Measurements from ENCODE around the gene ACOX3. TPM values are rescaled to one million over a fixed set of nuclear protein-coding genes. Genes with fewer than 3 reads are reported as not detected.

ACOX3 gene
- total RNA-seq, 2 experiments from 2014 or later = 12.7 to 16.8 TPM

DNA sequence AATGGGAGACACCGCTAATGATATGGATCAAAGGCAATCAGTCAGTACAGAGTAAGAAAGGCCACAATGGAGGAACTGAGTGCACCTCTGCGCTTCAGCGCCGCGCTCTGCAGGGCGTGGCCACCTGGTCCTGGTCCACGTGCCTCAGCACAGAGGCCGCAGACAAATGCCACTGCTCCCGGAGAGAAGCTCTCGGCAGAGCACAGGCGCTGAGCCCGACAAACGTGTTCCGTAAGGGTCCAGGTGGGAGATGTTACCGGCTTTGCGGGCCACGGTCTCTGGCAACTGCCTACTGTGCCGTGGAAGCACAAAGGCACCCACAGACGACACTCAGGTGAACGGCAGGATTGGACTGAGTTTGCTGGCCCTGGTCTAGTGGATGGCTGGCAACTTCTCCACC is 68.9 kb downstream of the ACOX3 start:
- no TSS peak for BruUV-seq (replicated peaks)
- no peaks in the 10 kb centered on the region for H3K9me2 ChIP-seq (ENCODE audit: insufficient read depth, low read length)
- H2AFZ ChIP-seq (ENCODE audit: low read length) = no peak overlapping the region
- H3K4me2 ChIP-seq (ENCODE audit: low read length) = no peak overlapping the region
- POLR2A ChIA-PET = no interaction called here
- H4K20me1 ChIP-seq (ENCODE audit: insufficient read depth, low read length) = no peaks in the 10 kb centered on the region
- H3K4me1 ChIP-seq (ENCODE audit: insufficient read depth, low read length, poor library complexity, severe bottlenecking) = no peaks in the 10 kb centered on the region
- no peaks in the 10 kb centered on the region for H3K79me2 ChIP-seq (ENCODE audit: insufficient read depth, low read depth, low read length)
- CTCF ChIA-PET (ENCODE audit: unreplicated experiment) = no interaction called here
- no peak for DNase-seq (ENCODE audit: low spot score)
- no peak overlapping the region for H3K27ac ChIP-seq (ENCODE audit: low read depth, low read length, poor library complexity, severe bottlenecking)
- H3K9me3 ChIP-seq (ENCODE audit: low read length) = no peaks in the 10 kb centered on the region
- no peak overlapping the region for H3K4me3 ChIP-seq (ENCODE audit: low read depth, low read length, poor library complexity, severe bottlenecking)
- intact Hi-C loops (cut with micrococcal nuclease; ENCODE audit: unreplicated experiment) = no loop called here
- no peak for TF ChIP-seq CTCF (conservative IDR thresholded peaks at IDR 0.05; ENCODE audit: low read length)
- no peak for TF ChIP-seq EZH2phosphoT487 (IDR thresholded peaks at IDR 0.05; ENCODE audit: borderline replicate concordance, low read depth, low read length)
- no peaks in the 10 kb centered on the region for H3K36me3 ChIP-seq (ENCODE audit: insufficient read depth, low read length)

DNA sequence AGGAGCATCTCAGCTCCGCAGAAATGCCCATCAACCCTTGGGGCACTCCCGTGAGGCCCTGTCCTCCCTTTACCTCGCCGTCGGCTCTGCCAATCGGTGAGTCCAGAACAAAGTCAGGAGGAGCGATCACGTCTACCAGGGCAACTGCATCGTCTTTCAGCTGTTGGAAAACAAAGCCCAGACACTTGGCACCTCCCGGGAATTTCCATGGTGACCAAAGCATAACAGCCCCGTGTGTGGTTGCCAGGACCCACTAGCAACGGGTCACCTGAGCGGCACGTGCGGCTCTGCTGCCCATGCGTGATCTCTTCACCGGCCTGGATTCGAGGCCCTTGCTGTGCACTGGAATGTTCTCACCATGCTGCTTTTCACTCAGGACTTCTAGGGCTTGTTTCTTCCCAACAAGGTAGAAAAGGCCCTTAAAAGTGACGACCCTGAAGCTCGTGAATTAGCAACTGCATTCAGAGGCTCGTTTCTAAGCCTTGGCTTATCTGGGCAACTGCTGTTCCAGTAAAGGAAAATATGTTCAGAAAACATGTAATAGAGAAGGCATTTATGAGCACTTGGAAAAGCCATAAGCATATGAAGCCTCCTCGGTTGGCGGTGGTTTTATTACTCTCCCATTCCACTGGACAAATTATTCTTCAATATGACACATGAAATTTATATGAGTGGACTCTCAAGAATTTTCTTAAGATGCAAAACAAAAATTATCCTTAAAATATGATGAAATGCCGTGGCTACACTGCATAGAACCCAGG is 69.5 kb downstream of the ACOX3 start:
- DNase-seq (ENCODE audit: low spot score) = no peak
- Histone ChIP-seq H3K36me3 (ENCODE audit: insufficient read depth, low read length) (no peaks in the 10 kb centered on the region), H2AFZ (ENCODE audit: low read length) (no peak overlapping the region), H3K9me2 (ENCODE audit: insufficient read depth, low read length) (no peaks in the 10 kb centered on the region), H4K20me1 (ENCODE audit: insufficient read depth, low read length) (no peaks in the 10 kb centered on the region), H3K4me3 (ENCODE audit: low read depth, low read length, poor library complexity, severe bottlenecking) (no peak overlapping the region), H3K27ac (ENCODE audit: low read depth, low read length, poor library complexity, severe bottlenecking) (no peak overlapping the region), H3K4me1 (ENCODE audit: insufficient read depth, low read length, poor library complexity, severe bottlenecking) (no peaks in the 10 kb centered on the region), H3K9me3 (ENCODE audit: low read length) (no peaks in the 10 kb centered on the region), H3K4me2 (ENCODE audit: low read length) (no peak overlapping the region), H3K79me2 (ENCODE audit: insufficient read depth, low read depth, low read length) (no peaks in the 10 kb centered on the region)
- TF ChIP-seq CTCF (conservative IDR thresholded peaks at IDR 0.05; ENCODE audit: low read length) = no peak
- TF ChIP-seq EZH2phosphoT487 (IDR thresholded peaks at IDR 0.05; ENCODE audit: borderline replicate concordance, low read depth, low read length) = no peak
- intact Hi-C loops (cut with micrococcal nuclease; ENCODE audit: unreplicated experiment) = no loop called here
- ChIA-PET POLR2A (no interaction called here), CTCF (ENCODE audit: unreplicated experiment) (no interaction called here)
- no TSS peak for BruUV-seq (replicated peaks)

GRCh38 chr4:8370106-8370787 is 70.3 kb downstream of the ACOX3 start:
- Histone ChIP-seq H2AFZ (ENCODE audit: low read length) (no peak overlapping the region), H3K9me2 (ENCODE audit: insufficient read depth, low read length) (no peaks in the 10 kb centered on the region), H3K9me3 (ENCODE audit: low read length) (no peaks in the 10 kb centered on the region), H3K79me2 (ENCODE audit: insufficient read depth, low read depth, low read length) (no peaks in the 10 kb centered on the region), H3K4me2 (ENCODE audit: low read length) (no peak overlapping the region), H3K4me1 (ENCODE audit: insufficient read depth, low read length, poor library complexity, severe bottlenecking) (no peaks in the 10 kb centered on the region), H3K4me3 (ENCODE audit: low read depth, low read length, poor library complexity, severe bottlenecking) (no peak overlapping the region), H3K27ac (ENCODE audit: low read depth, low read length, poor library complexity, severe bottlenecking) (no peak overlapping the region), H3K36me3 (ENCODE audit: insufficient read depth, low read length) (no peaks in the 10 kb centered on the region), H4K20me1 (ENCODE audit: insufficient read depth, low read length) (no peaks in the 10 kb centered on the region)
- ChIA-PET POLR2A (no interaction called here), CTCF (ENCODE audit: unreplicated experiment) (no interaction called here)
- no peak for DNase-seq (ENCODE audit: low spot score)
- intact Hi-C loops (cut with micrococcal nuclease; ENCODE audit: unreplicated experiment) = no loop called here
- TF ChIP-seq CTCF (conservative IDR thresholded peaks at IDR 0.05; ENCODE audit: low read length) = no peak
- TF ChIP-seq EZH2phosphoT487 (IDR thresholded peaks at IDR 0.05; ENCODE audit: borderline replicate concordance, low read depth, low read length) = no peak
- no TSS peak for BruUV-seq (replicated peaks)

All from OCI-LY7 (cell line).